ENCODE measurements around the gene CYB5R2. TPM values are rescaled to one million over a fixed set of nuclear protein-coding genes. Genes with fewer than 3 reads are reported as not detected.
A peak's percentile ranks its signal among the peaks of the same experiment; 100 is the strongest.

The CYB5R2 gene
- 6.8 TPM for total RNA-seq (ENCODE audit: unreplicated experiment)
- long read RNA-seq, result 0 reads

DNA sequence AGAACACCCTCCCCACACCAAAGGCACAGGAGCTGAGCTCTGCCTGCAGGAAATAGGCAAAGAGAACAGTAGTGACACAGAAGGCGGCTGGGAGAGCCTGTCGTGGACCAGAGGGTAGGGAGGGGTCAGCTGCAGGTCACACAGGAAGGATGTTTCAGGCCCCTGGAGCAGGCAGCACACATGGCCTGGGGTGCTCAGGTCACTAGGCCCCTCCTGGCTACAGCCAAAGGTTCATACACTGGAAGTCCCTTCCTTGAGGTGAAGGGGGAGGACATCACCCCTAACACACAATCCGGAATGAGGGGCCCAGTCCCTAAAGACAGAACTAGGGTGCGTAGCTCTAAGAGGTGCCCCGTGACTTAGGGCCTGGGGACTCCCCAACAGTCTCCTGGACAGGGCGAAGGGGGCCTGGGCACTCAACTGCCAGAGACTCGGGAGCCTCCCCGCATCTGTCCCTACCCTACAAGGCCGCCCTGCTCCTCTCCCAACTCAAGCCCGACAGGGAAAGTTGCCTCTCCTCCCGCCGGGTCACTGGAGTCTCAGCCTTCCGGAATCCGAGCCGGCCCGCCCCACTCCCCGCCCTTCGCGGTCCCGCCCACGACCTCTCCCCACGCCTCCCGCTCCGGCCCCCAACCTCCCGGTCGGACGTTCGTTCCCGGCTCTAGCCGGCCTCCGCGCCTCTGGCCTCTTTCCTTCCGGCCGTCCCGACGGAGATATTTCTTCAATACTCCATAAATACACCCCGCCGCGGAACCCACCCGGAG, at the start of gene CYB5R2:
Gene CYB5R2 (minus strand): TSS at position 541 of the 764 bp plus-strand sequence. CDS start 675 bp downstream, outside the sequence.
- Mint-ChIP-seq H3K36me3 (ENCODE audit: low read depth, unreplicated experiment) (no peaks in the 10 kb centered on the region), H3K27me3 (ENCODE audit: unreplicated experiment) (peaks cover 8% of the 10 kb centered on the region), H3K4me3 (ENCODE audit: unreplicated experiment) (peak within 1 kb of the TSS; percentile 82), H3K4me1 (ENCODE audit: unreplicated experiment) (peaks cover 31% of the 10 kb centered on the region), H3K27ac (ENCODE audit: unreplicated experiment) (peak within 1 kb of the TSS; percentile 6), H3K9me3 (ENCODE audit: unreplicated experiment) (no peaks in the 10 kb centered on the region)
- TF ChIP-seq, protein P1, sequence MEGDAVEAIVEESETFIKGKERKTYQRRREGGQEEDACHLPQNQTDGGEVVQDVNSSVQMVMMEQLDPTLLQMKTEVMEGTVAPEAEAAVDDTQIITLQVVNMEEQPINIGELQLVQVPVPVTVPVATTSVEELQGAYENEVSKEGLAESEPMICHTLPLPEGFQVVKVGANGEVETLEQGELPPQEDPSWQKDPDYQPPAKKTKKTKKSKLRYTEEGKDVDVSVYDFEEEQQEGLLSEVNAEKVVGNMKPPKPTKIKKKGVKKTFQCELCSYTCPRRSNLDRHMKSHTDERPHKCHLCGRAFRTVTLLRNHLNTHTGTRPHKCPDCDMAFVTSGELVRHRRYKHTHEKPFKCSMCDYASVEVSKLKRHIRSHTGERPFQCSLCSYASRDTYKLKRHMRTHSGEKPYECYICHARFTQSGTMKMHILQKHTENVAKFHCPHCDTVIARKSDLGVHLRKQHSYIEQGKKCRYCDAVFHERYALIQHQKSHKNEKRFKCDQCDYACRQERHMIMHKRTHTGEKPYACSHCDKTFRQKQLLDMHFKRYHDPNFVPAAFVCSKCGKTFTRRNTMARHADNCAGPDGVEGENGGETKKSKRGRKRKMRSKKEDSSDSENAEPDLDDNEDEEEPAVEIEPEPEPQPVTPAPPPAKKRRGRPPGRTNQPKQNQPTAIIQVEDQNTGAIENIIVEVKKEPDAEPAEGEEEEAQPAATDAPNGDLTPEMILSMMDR (IDR thresholded peaks at IDR 0.05; ENCODE audit: unreplicated experiment), result no peak
- peak; percentile 74 for DNase-seq (ENCODE audit: low spot score)

DNA sequence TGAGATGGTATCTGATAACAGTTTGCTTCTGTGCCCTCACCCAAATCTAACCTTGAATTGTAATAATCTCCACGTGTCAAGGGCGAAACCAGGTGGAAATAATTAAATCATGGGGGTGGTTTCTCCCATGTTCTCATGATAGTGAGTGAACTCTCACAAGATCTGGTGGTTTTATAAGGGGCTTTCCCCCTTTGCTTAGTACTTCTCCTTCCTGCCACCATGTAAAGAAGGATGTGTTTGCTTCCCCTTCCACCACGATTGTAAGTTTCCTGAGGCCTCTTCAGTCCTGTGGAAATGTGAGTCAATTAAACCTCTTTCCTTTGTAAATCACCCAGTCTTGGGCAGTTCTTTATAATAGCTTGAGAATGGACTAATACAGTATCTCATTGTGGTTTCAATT, 41.5 kb upstream of the CYB5R2 start:
- Mint-ChIP-seq H3K36me3 (ENCODE audit: low read depth, unreplicated experiment) (no peaks in the 10 kb centered on the region), H3K27ac (ENCODE audit: unreplicated experiment) (no peak overlapping the region), H3K4me1 (ENCODE audit: unreplicated experiment) (peaks cover 10% of the 10 kb centered on the region), H3K9me3 (ENCODE audit: unreplicated experiment) (no peaks in the 10 kb centered on the region), H3K4me3 (ENCODE audit: unreplicated experiment) (no peak overlapping the region), H3K27me3 (ENCODE audit: unreplicated experiment) (no peaks in the 10 kb centered on the region)
- TF ChIP-seq, protein P1 (IDR thresholded peaks at IDR 0.05; ENCODE audit: unreplicated experiment), result no peak
- no peak for DNase-seq (ENCODE audit: low spot score)

DNA sequence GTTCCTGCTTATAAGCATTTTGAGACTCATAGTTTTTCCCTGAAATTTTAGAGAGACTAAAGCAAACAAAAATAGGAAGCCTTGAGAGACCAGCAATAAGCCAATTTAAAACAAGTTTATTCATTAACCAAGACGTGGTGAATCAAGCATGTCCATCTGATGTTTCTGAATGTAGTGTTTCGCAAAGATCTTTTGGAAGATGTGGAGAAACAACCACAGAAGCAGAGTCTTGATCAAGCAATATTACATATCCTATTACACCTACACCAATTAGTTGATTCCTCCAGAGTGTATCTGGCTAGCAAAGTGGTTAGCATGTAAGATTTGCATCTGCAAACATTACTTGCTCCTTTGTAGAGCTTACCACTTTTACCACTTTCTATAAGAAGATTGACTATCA, 33.1 kb upstream of the CYB5R2 start, which contains the start of gene OVCH2:
Gene OVCH2 (minus strand): TSS at position 101 of the 400 bp plus-strand sequence. CDS start 83 bp downstream, at position 18.
- H3K27ac Mint-ChIP-seq (ENCODE audit: unreplicated experiment), result no peak within 1 kb of the TSS

DNA sequence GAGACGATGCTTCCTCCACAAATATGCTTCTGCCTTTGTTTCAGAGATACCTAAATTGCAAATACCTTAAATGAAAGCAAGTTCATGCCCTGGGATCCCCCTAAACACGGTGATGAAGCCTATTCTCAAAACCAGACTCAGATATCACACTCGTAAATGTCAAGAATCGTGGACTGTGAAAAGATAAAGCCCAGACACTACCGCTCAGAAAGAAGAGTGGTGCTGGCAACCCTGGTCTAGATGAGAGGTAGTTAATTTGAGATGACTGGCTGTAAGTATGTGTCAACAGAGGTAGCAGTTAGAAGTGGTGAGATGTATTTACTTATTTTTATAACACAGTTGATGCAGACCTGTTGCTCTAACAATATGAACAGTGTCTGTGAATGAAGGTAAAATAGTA, 30.4 kb upstream of the CYB5R2 start:
- no peak for DNase-seq (ENCODE audit: low spot score)
- Mint-ChIP-seq H3K27ac (ENCODE audit: unreplicated experiment) (no peak overlapping the region), H3K36me3 (ENCODE audit: low read depth, unreplicated experiment) (no peaks in the 10 kb centered on the region), H3K4me1 (ENCODE audit: unreplicated experiment) (peaks cover 7% of the 10 kb centered on the region), H3K4me3 (ENCODE audit: unreplicated experiment) (no peak overlapping the region), H3K27me3 (ENCODE audit: unreplicated experiment) (no peaks in the 10 kb centered on the region), H3K9me3 (ENCODE audit: unreplicated experiment) (no peaks in the 10 kb centered on the region)
- TF ChIP-seq, protein P1 (IDR thresholded peaks at IDR 0.05; ENCODE audit: unreplicated experiment), result no peak

More for the DNA sequence above, 33.1 kb upstream of the CYB5R2 start, which contains the start of gene OVCH2:
- H3K4me3 Mint-ChIP-seq (ENCODE audit: unreplicated experiment), result no peak within 1 kb of the TSS
- no peaks in the 10 kb centered on the region for H3K36me3 Mint-ChIP-seq (ENCODE audit: low read depth, unreplicated experiment)
- DNase-seq (ENCODE audit: low spot score), result no peak
- H3K9me3 Mint-ChIP-seq (ENCODE audit: unreplicated experiment), result no peaks in the 10 kb centered on the region
- peaks cover 6% of the 10 kb centered on the region for H3K4me1 Mint-ChIP-seq (ENCODE audit: unreplicated experiment)
- H3K27me3 Mint-ChIP-seq (ENCODE audit: unreplicated experiment), result no peaks in the 10 kb centered on the region
- TF ChIP-seq, protein P1 (IDR thresholded peaks at IDR 0.05; ENCODE audit: unreplicated experiment), result no peak

DNA sequence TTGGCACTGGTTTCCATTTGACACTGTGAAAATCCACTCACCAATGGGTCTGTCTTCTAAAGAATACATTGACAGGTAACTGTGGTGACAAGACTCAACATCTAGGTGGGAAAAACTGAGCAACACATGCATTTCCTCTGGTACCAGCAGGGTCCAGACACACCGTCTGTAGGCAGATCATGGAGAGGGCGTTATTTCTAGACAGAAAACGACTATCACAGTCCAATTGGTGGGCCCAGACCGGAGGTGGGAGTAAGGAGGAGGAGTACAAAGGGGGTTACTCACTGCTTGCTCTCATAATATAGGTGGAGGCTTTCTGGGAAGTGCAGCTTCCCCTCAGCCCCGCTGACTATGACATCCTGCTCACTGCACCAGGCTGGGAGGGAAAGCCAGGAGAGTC, 23.1 kb upstream of the CYB5R2 start:
- Mint-ChIP-seq H3K9me3 (ENCODE audit: unreplicated experiment) (no peaks in the 10 kb centered on the region), H3K4me1 (ENCODE audit: unreplicated experiment) (peaks cover 14% of the 10 kb centered on the region), H3K4me3 (ENCODE audit: unreplicated experiment) (no peak overlapping the region), H3K27me3 (ENCODE audit: unreplicated experiment) (peaks cover 1% of the 10 kb centered on the region), H3K36me3 (ENCODE audit: low read depth, unreplicated experiment) (no peaks in the 10 kb centered on the region), H3K27ac (ENCODE audit: unreplicated experiment) (no peak overlapping the region)
- TF ChIP-seq, protein P1 (IDR thresholded peaks at IDR 0.05; ENCODE audit: unreplicated experiment), result no peak
- DNase-seq (ENCODE audit: low spot score), result no peak
